Right lobe of liver (tissue), 6 donors: Measurements from ENCODE around the gene KIF5C. TPM values are rescaled to one million over a fixed set of nuclear protein-coding genes. Genes with fewer than 3 reads are reported as not detected.
A peak's percentile ranks its signal among the peaks of the same experiment; 100 is the strongest.

ENCODE experiments used
- ATAC-seq, 4 donors: fragments of 200-7000 bp; cut with Tn5 transposase; one replicate each; pipeline ENCODE4 v1.9.1; 2020; ENCODE audit warnings: mild to moderate bottlenecking in 4 of 4, moderate library complexity in 4 of 4
- DNase-seq, 3 donors: peaks; one replicate each; pipeline ENCODE4 v3.0.0-alpha.2; 2020
- H3K27ac ChIP-seq, 3 donors: fragments of 200-600 bp; one replicate each; pipeline ENCODE4 v1.8.0; 2022
- H3K27me3 ChIP-seq, 2 donors: fragments of 200-600 bp; one replicate each; pipeline ENCODE4 v1.8.0; 2022
- H3K36me3 ChIP-seq, 4 donors: fragments of 200-600 bp; sonication (generic) in 1 of 4; one replicate each; pipeline versions ENCODE4 v1.5.1 to v1.8.0; 2017 to 2022; ENCODE audit warnings: control low read depth in 1 of 4
- H3K4me1 ChIP-seq, 4 donors: fragments of 200-600 bp; sonication (generic) in 1 of 4; one replicate each; pipeline versions ENCODE4 v1.5.1 to v1.8.0; 2017 to 2022; ENCODE audit warnings: control low read depth in 1 of 4
- H3K4me3 ChIP-seq, 3 donors: fragments of 200-600 bp; one replicate each; pipeline ENCODE4 v1.8.0; 2022
- H3K9me3 ChIP-seq, 4 donors: fragments of 200-600 bp; sonication (generic) in 1 of 4; one replicate each; pipeline versions ENCODE4 v1.5.1 to v1.8.0; 2017 to 2022; ENCODE audit warnings: control low read depth in 1 of 4
- CTCF ChIP-seq, 4 donors: fragments of 200-600 bp in 3 of 4; fragments of 450-650 bp in 1 of 4; IDR thresholded peaks; one replicate each; pipeline versions ENCODE4 v1.5.1 to v1.8.0; 2016 to 2022; ENCODE audit warnings: antibody characterized with exemption in 4 of 4, mild to moderate bottlenecking in 2 of 4
- POLR2A ChIP-seq: fragments of 450-650 bp; IDR thresholded peaks from one replicate; pipeline ENCODE4 v1.6.1; 2017; ENCODE audit warnings: antibody characterized with exemption, mild to moderate bottlenecking
- WGBS: methylation state at CpG from one replicate; pipeline ENCODE4 v1.1.6; 2018; ENCODE audit warnings: low coverage, low lambda C conversion rate; ENCODE audit not compliant: insufficient coverage; ENCODE audit errors: missing lambda C conversion rate; 5-methylcytosine and 5-hydroxymethylcytosine counted together
- intact Hi-C, 2 donors: fragments of 100-400 bp; cut with DNase I; formaldehyde crosslinking; loops; one replicate each; pipeline versions ENCODE4 v1.11.2 to v1.14.1; 2022
- total RNA-seq, 6 experiments: library from RNA; depleted of rRNA in 2 of 6; stranded (reverse); fragments of >200 nt in 2 of 6; fragmentation: NEBNext Ultra II Directional in 3 of 6; extraction: Animal tissue kit (Norgen Biotek cat#: 25700) in 3 of 6; gene quantifications; one replicate each; pipeline versions ENCODE4 v1.1.0 to v1.2.4, GENCODE V29; 2016 to 2023
- donor health status: DM: no; HTN: yes; CAD: no.
- donor health status: DM: no; HTN: no; CAD: no.
- donor health status: DM: no; HTN: no; CAD: no.
- donor health status: DM: no; HTN: yes; CAD: no.
- donor health status: DM: no; HTN: yes; CAD: no.

The KIF5C gene
- total RNA-seq, 6 experiments from 2014 or later: 0.07 to 1.1 (median 0.34) TPM

- no peak overlapping the region for H3K27ac ChIP-seq
- DNase-seq (peak in 1 of 3 donors; percentile 19), ATAC-seq (peak; percentile 30 to 54 (median 53))
- peaks cover 0 to 10% (median 4%) of the 10 kb centered on the region in 4 donors for H3K4me1 ChIP-seq
- H3K36me3 ChIP-seq: no peaks in the 10 kb centered on the region
- H3K4me3 ChIP-seq: peak overlapping the region; percentile 13 to 40 (median 32)
- H3K9me3 ChIP-seq: peaks cover 0 to 5% (median 2%) of the 10 kb centered on the region in 4 donors
- H3K27me3 ChIP-seq: no peaks in the 10 kb centered on the region
- intact Hi-C loops: no loop called here
- TF ChIP-seq POLR2A (no peak), CTCF (IDR thresholded peaks at IDR 0.05) (peak in 1 of 4 donors; percentile 6)
- WGBS: 5% methylated on average over 4 of the region's 34 CpGs
Measured at GRCh38 chr2:148888003-148888501, 13.0 kb downstream of the KIF5C start.

GRCh38 chr2:148888986-148889385, 14.0 kb downstream of the KIF5C start:
- peaks cover 0 to 5% (median 2%) of the 10 kb centered on the region in 4 donors for H3K9me3 ChIP-seq
- ATAC-seq (no peak), DNase-seq (no peak)
- TF ChIP-seq CTCF (IDR thresholded peaks at IDR 0.05) (no peak), POLR2A (no peak)
- no peak overlapping the region for H3K27ac ChIP-seq
- H3K36me3 ChIP-seq: no peaks in the 10 kb centered on the region
- H3K4me3 ChIP-seq: no peak overlapping the region
- intact Hi-C loops: no loop called here
- H3K27me3 ChIP-seq: no peaks in the 10 kb centered on the region
- peaks cover 0 to 10% (median 4%) of the 10 kb centered on the region in 4 donors for H3K4me1 ChIP-seq

GRCh38 chr2:148893906-148894305, 18.9 kb downstream of the KIF5C start:
- H3K27ac ChIP-seq: no peak overlapping the region
- H3K4me1 ChIP-seq: no peaks in the 10 kb centered on the region
- peaks cover 0 to 5% (median 2%) of the 10 kb centered on the region in 4 donors for H3K9me3 ChIP-seq
- ATAC-seq (no peak), DNase-seq (no peak)
- no peak overlapping the region for H3K4me3 ChIP-seq
- no peaks in the 10 kb centered on the region for H3K27me3 ChIP-seq
- intact Hi-C loops: no loop called here
- no peak for TF ChIP-seq POLR2A
- no peak for TF ChIP-seq CTCF (IDR thresholded peaks at IDR 0.05)
- H3K36me3 ChIP-seq: no peaks in the 10 kb centered on the region

GRCh38 chr2:148896136-148896535, 21.1 kb downstream of the KIF5C start:
- Histone ChIP-seq H3K36me3 (no peaks in the 10 kb centered on the region), H3K27ac (no peak overlapping the region), H3K27me3 (no peaks in the 10 kb centered on the region), H3K4me3 (no peak overlapping the region), H3K4me1 (no peaks in the 10 kb centered on the region), H3K9me3 (peaks cover 0 to 5% (median 2%) of the 10 kb centered on the region in 4 donors)
- DNase-seq (no peak), ATAC-seq (no peak)
- TF ChIP-seq CTCF (IDR thresholded peaks at IDR 0.05) (no peak), POLR2A (no peak)
- WGBS: 42% methylated on average over 4 of the region's 4 CpGs
- intact Hi-C loops: no loop called here
